CD4-positive, alpha-beta T cell treated with Interleukin-1 beta for 1 hour (primary cell): ENCODE measurements around the gene SLC7A6OS.

Source experiments
- DNase-seq, 2 donors: peaks; one replicate each; pipeline ENCODE4 v3.0.0-alpha.2; 2020 to 2022

SLC7A6OS gene

GRCh38 chr16:68310774-68311511 is at the start of gene SLC7A6OS, which contains the start of gene PRMT7:
Gene SLC7A6OS, minus strand, starts transcription at chr16:68310946. Its CDS starts 20 bp downstream, at chr16:68310926.
Gene PRMT7, plus strand, starts transcription at chr16:68311019. Its CDS starts 4,961 bp downstream, at chr16:68315980.
- DNase-seq = peak; percentile 92

GRCh38 chr16:68359398-68360191 is 48.8 kb upstream of the SLC7A6OS start:
- no peak for DNase-seq

GRCh38 chr16:68358951-68359350 is 48.2 kb upstream of the SLC7A6OS start:
- DNase-seq = no peak

- DNase-seq = no peak
Measured at GRCh38 chr16:68357923-68358322, 47.2 kb upstream of the SLC7A6OS start.

- no peak for DNase-seq
Measured at GRCh38 chr16:68357521-68357922, 46.8 kb upstream of the SLC7A6OS start.

DNA sequence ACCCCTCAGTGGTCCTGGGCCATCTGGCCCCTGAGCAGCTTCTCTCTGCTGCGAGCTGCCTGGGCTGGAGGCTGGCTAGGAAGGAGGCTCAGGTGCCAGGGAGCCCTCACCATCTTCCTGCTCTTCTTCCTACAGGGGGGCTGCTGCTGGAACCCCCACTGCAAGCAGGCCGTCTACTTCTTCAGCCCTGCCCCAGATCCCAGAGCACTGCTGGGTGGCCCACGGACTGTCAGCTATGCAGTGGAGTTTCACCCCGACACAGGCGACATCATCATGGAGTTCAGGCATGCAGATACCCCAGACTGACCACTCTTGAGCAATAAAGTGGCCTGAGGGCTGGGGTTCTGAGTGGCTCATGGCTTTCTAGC is 46.2 kb upstream of the SLC7A6OS start:
- DNase-seq = no peak

- DNase-seq = peak; percentile 65 to 66
Measured at GRCh38 chr16:68356249-68356918, 45.6 kb upstream of the SLC7A6OS start.

GRCh38 chr16:68355447-68356248 is 44.9 kb upstream of the SLC7A6OS start:
- DNase-seq = no peak

DNA sequence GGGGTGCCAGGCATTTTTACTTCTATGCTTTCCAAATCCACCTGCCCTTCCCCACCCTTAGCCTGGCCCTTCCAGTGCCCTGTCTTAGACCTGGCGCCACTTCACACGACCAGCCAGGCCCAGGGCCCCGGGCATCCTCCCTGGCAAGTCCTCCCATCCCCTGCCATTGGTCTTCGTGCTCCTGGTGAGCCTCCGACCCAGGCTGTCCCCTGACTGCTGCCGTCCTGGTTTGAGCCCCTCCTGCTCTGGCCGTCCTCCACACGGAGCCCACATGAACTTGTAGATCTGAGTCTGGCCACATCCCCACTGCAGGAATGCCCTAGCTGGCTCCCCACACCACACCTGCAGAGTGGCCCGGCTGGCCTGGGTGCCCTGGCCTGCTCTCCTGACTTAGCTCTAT is 44.1 kb upstream of the SLC7A6OS start:
- no peak for DNase-seq

DNA sequence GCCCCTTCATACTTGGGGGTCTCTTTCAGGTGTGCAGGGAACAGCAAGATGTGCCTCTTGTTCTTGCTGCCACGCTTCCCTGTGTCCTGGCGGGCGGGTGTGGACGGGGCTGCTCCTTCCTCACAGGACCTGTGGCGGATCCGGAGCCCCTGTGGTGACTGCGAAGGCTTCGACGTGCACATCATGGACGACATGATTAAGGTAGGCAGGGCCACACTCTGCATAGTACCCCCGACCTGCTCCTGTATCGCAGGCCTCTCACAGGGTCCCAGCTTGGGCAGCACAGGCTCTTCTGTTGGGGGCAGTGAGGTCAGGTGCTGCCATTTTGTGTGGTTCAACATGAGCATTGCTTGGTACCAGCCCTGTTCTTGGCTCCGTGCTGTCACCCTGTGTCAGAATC is 42.6 kb upstream of the SLC7A6OS start:
- DNase-seq = no peak

DNA sequence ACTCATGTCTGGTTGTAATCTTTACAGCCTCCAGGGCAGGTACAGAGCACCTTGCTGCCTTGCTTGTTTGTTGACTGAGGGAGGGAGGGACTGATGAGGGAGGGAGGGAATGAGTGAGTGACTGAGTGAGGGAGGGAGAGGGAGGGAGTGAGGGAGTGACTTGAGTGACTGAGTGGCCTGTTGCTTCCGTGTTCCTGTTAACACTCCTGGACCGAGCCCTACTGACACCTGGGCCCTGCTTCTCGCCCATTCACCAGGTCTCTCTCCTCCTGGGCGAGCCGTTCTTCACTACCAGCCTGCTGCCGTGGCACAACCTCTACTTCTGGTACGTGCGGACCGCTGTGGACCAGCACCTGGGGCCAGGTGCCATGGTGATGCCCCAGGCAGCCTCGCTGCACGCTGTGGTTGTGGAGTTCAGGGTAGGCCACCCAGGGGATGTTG is 41.3 kb upstream of the SLC7A6OS start:
- no peak for DNase-seq

GRCh38 chr16:68351463-68351862 is 40.7 kb upstream of the SLC7A6OS start:
- DNase-seq = no peak

- no peak for DNase-seq
Measured at GRCh38 chr16:68350813-68351350, 40.1 kb upstream of the SLC7A6OS start.

DNA sequence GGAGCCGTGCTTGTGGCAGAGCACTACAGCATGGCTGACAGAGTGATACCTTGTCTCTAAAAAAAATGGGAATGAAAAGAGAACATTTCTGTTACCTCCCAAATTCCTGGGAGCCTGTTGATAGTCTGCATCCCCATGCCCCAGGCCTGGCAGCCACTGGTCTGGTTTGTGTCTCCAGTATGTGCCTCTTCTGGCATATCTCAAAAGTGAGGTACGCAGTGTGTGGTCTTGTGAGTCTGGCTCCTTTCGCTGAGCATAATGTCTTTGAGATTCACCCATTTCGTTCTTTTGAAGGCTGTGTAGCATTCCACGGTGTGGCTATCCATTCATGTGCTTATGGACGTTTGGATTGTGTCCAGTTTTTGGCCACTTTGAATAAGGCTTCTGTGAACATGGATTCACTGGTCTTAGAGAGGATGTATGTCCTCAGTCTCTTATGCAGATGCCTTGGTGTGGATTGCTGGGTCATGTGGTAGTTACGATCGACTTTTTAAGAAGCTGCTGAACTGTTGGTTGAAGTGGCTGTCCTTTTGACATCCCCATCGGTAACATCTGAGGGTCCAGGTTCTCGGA is 39.2 kb upstream of the SLC7A6OS start:
- DNase-seq = no peak

DNA sequence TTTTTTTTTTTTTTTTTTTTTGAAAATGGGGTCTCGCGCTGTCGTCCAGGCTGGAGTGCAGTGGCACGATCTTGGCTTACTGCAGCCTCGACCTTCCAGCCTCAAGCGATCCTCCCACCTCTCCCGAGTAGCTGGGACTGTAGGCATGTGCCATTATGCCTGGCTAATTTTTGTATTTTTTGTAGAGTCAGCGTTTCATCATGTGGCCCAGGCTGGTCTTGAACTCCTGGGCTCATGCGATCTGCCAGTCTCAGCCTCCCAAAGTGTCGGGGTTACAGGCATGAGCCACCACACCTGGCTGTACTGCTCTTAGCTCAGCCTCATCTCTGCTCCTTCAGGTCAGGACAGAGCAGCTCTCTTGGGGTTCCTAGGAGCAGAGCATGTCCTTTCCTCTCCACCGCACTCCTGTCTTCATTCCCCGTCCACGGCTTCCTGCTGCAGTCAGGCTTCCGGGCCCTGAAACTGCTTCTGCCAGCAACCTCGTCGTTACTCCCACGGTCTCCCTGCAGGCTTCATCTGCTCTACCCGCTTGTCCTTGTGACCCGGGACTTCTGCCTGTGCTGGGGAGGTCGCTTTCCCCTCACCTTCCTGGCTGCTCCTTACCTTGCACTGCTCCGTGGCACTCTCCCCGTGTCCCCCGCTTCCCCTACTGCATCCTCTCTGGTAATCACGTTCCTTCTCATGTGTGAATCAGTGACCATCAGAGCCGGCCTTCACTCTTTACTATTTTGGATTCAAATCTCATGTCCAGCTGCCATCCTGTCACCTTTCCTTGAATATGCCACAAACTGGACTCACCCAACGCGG is 38.1 kb upstream of the SLC7A6OS start:
- DNase-seq = no peak

DNA sequence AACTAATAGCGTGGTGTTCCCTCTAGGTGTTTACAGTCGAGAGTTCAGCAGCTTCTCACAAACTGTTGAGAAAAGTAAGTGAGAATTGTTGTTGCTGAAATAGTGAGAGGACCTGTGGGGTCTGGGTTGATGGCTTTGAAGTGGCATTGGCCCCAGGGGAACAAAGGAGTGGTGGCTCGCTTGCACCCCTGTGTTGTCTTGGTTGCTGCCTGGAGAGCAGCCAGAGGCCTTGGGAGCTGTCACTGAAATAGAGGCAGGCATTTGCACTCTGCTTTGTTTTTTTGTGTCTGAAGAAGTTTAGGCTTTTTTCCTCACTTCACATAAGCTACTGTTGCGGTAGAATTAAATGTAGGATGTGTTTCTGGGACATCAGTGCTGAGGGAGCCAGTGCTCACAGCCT is 36.9 kb upstream of the SLC7A6OS start:
- DNase-seq = no peak

- DNase-seq = no peak
Measured at GRCh38 chr16:68346892-68347480, 36.2 kb upstream of the SLC7A6OS start.

- DNase-seq = no peak
Measured at GRCh38 chr16:68345958-68346635, 35.4 kb upstream of the SLC7A6OS start.

DNA sequence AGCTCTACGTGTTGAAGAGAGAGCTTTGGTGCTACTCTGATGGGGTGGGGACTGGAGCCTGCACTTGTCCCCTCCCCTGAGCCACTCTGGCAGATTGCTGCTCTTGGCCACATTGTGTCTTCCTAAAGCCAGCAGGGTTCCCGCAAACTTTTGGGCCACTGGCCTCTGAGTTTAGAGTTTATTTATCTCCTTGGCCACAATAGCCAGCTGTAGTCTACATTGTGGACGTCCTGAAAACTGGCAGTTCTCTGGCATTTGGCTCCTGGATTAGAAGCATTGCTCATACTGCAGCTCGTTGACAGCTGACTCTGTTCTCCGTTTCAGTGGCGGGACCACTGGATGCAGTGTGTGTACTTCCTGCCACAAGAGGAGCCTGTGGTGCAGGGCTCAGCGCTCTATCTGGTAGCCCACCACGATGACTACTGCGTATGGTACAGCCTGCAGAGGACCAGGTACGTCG is 34.6 kb upstream of the SLC7A6OS start:
- DNase-seq = no peak

- DNase-seq = no peak
Measured at GRCh38 chr16:68344252-68344651, 33.5 kb upstream of the SLC7A6OS start.
